NCI-H82 (cell line): ENCODE data around the gene MDK.

ENCODE experiments used
- DNase-seq: peaks from one replicate; lab custom pipeline; 2025; lab: John Stamatoyannopoulos, UW

MDK gene

DNA sequence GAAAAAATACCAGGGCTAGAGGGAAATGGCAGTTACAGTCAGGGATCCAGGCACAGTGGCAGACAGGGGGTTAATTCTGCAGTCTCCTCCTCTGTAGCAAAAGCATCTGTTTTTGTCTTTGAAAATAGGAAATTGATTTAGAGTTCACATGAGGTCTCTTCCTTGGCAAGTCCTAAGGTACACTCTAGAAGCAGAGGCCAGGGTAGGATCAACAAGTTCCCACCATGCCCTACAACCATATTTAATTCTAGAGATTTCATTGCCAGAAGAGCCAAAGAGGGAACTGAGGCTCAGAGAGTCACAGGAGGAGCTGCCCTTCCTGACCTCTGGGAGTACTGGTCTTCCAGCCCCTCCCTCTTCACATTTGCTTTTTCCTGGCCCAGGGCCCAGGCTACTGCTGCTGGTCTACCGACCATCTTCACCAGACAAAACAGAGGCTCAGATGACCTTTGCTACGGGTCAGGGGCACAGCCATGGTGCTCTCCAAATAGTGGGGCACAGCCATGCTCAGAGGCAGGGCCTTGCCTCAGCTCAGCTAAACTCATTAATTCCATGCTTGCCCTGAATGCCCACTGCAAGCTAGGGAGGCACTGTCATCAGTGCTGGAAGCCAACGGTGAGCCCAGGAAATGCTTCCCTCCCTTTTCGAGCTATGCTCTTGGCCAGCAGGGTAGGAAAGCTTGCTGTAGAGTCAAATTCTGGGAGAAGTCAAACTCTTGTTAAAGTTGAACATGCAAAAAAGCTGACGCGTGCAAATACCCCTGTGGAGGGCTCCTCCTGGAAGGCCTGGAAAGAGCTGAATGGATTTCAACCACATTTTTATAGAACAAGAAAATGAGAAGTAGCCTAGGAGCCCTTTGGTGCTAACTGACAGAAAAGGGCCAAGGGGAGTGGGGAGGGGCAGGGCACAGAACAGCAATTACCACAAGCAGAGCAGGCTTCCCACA is 21.8 kb downstream of the MDK start:
- no peak for DNase-seq

DNA sequence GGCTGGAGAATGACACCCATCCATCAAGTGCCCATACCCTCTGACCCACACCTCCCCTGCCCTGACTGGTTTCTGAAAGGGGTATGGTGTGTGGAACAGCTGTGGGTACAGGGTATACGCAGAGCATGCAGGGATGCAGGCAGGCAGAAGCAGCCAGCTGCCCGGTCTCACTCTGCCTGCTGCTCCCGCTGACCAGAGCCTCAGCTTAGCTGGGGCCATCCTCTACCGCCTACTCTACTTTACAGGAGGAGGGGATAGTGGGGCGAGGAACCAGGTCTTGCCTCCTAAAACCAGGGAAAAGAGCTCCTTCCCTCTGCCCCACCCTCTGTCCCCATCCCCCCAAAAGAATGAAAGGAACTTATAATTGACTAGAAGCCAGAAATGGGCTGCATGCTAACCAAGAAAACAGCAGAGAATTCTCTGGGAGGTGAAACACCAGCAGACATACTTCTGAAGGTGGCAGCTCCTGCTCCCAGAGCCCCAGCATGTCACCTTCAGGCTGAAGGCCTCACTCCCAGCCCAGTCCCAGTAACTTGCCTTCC is 23.1 kb downstream of the MDK start:
- no peak for DNase-seq

DNA sequence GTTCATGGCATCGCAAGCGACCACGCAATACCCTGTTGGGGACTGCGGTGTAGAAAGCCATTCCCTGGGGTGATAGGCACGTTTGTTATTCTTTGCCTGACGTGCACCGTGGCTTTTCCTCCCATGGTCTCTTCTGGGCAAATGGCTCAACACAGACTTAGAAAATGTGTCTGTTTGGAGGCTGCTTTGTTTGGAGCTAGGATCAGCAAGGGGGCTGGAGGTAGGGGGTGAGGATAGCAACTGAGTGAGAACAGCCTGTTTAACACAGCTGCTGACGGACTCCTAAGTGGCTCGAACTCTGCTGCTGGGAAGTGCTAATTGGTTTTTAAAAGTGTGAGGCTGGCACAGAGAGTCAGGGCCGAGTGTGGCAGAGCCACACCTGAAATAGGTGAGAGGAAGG is 26.2 kb downstream of the MDK start:
- no peak for DNase-seq

DNA sequence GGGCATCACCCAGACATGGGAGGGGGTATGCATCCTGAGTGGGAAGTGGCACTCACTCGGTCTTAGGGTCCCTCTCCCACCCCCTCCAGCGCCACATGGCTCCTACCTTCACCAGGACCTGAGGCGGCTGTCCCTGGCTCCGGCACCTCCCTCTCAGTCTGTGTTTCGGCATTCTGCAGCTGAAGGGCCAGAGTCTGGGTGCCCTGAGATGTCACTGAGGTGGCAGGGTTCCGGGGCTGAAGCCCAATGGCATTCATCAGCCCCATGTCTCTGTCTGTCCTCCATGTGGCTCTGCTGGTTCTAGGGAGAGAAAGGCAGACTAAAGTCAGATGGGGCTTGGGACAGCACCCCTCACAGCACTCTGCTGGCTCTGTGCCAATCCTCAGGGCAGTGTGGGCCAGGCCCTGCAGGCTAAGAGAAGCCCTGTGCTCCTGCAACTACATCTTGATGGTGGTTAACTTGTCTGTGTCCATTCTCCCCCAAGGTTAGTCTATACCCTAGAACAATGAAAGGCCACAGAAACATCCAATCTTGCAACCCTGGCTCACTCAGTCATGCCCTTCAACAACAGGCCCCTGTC is 27.0 kb downstream of the MDK start:
- no peak for DNase-seq

DNA sequence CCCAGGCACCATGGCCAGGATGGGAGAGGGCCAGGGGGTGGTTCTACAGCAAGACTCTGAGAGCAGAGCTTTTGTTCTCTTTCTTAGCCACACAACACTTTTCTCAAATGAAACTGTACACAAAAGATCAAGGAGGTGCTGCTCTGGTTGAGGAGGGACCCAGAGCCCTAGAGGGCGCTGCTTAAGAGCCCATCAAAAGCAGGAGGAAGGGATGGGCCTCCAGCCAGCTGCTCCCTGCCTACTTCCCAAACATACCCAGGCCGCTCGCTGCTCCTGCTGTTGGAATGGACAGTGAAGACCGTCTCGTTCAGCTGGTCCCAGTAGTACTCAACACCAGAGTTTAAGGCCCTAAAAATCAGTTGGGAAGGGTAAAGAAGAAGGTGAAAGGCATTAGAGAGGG is 28.6 kb downstream of the MDK start:
- DNase-seq, result peak; percentile 76

DNA sequence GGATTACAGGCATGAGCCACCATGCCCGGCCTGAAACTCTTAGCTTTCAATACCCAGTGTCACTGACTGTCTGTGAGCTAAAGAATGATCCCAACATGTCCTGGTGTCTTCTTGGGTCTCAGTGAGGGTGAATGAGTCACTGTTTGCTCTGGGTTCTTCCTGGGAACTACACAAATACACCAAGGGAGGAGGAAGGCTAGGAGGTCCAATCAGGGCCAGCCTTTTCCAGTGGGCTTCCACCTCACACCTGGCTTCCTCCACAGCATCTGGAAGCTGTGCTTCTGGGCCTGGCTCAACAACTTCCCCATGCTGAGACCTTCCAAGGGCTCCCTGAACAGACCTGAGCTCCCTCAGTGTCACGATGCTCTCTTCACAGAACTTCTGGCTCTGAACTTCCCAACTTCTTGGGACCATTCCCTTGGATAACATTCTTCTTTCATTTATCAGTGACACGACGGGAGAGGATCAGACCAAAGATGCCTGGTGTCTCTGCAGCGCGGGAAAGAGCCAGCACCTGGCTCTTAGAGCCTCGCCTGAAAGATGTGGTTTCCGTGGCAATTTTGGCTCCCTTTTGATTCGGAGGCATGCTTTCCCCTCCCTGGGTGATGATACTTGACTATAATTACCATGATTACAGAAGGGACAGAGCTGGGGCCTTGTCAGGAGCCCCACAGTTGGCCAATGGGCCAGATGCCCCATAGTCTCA is 32.4 kb downstream of the MDK start:
- no peak for DNase-seq

DNA sequence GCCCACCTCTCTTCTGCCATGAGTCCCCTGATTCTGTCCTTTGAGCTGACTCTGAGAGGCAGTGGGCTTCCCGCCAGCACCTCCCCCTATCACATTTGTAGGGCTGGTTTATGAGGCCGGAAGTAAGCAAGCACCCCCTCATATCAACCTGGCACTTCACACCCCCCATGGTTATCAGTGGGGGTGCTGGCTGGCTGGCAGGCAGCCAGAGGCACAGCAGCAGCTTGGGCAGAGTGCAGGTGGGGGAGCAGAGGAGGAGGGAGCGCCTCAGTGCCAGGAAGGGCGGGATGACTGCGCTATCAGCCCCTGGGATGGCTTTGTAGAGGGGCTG is 33.0 kb downstream of the MDK start:
- DNase-seq, result no peak

DNA sequence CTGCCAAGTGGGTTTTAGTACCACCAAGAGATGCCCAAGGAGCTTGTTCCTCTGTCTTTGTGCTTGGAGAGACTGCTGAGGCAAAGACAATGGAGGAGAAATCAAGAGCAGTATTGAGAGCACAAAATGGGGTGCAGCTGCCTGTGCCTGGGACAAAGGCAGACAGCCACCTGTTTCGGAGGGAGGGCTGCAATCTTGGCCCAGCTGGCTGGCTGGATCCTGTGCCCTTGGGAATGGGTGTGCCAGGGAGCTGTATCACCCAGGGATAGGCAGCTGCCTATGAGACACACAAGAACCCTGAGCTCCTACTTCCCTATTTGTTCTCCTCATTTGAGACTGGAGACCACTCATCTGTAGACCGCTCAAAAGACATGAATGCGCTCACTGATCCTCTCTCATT is 33.4 kb downstream of the MDK start:
- no peak for DNase-seq

DNA sequence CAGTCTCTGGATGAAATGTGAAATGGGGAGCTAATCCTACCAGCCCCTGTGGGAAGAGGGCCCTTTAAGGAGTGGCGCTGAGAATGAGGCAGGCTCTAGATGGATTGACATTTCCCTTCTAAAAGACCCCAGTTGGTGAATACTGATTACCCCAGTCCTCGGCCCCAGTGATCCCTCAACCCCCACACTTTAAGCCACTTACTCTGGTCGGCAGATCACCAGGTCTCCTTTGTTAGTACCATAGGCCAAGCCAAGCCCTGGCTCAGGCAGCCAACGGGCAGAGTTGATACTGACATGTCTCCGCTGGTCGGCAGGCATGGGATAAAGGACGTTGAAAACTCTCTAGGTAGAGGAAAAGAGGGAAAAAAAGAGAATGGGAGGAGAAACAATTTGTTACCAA is 36.2 kb downstream of the MDK start:
- peak; percentile 83 for DNase-seq

DNA sequence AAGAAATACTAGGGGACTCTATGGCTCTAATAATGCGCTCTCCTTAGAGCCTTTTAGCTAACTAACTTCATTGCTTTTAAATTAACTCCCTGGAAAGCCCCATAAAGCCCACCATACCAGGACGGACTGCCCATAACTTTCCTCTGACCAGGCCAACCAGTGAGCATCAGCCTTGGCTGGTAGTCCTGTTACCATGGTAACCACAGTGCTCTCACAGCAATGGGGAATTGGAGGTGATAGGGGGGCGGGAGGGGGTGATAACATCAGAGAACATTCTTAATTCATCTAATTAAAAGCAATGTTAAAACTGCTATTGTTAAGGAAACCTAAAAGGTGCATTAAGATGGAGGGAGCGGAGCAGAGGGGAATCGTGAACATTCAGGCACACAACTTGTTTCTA is 37.3 kb downstream of the MDK start:
- no peak for DNase-seq

DNA sequence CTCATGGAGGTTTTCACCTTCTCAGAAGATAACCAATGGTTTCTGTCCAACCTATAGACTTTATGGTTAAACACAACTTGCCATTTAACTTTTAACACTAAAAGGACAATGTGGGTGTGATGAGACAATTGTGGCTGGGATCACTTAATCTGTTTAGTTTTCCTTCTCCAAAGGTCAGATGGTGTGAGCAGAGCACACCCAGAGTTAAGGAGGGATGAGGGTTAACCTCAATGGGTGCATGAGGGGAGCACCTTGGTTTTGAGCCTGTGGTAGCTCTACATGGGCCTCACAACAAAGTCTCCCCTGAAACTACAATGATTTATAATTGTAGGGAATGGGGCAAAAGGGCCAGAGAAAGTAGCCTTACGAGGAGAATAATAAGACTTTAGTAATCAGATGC is 39.0 kb downstream of the MDK start:
- DNase-seq, result no peak

DNA sequence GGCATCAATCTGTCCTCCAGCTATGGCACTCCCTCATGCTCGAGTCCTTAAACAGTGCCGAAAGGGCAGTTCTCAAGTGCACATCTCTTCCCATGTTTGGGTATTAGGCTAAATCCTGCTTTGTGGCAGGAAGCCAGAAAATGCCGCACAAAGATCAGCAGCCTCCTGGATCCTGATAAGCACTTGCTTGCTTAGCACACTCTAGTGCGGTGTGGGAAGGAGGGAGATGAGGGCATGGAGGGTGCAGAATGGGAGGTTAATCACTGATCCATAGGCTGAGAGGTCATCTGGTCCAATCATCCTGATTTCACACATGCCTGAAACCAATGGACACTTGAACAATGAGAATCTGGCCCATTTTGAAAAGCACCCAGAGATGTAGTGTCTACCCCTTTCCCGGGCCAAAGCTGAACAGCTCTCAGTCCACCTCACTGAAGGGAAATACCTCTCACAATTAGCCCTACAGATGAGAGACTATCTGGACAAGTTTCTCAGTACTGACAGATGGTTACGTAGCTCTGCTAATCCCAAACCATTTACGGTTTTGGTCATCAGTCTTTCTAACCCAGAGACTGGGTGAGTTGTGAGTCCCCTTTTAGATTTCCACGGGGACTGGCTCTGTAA is 39.9 kb downstream of the MDK start:
- DNase-seq, result peak; percentile 95

DNA sequence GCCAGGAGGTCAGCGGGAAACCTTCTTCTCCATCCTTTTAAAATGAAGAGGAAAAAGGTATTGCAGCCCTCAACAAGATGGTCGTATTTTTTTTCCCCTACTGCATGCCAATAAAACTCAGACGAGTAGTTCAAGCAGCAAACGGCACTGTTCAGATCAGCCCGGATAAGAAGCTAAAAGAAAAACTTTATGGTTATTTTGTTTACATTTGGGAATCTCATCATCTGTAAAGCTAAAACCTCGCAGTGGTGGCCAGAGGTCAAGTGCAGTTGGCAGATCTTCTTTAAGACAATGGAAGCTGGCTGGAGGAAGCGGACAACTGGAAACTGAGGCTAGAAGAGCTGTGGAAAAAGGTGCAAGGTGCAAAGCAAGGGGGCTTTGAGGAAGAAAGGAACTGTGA is 41.1 kb downstream of the MDK start:
- DNase-seq, result no peak

DNA sequence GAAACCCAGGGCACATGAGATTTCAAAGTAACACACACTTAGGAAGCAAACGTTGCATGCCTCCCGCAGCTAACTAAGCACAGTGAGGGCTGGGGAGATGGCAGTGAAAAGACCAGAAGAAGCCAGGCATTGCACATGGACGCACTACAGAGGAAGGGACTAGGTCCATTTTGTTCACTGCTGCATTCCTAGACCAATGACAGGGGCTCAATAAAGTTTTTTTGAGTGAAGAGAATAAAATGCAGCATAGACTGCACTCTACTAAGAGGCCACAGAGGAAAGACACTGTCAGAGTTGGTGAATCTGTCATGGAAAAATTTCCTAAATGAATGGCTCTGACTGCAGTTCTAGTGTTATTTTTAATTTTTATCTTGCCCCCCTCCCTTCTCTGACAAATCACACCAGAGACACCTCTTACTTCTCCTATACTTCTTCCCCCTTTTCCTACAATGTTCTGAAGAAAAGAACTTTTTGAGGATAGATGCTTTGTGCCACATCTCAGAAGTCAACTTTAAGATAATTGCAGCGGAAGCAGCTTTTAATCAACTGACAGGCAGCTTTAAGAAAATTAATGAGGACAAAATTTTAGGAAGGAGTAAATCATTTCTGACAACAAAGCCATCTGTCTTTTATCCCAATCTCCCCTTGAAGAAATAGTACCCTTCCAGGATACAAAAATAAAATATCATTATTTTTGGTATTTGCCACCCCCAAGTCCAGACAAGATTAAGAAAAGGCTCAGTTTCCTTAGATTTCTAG is 44.9 kb downstream of the MDK start:
- no peak for DNase-seq

DNA sequence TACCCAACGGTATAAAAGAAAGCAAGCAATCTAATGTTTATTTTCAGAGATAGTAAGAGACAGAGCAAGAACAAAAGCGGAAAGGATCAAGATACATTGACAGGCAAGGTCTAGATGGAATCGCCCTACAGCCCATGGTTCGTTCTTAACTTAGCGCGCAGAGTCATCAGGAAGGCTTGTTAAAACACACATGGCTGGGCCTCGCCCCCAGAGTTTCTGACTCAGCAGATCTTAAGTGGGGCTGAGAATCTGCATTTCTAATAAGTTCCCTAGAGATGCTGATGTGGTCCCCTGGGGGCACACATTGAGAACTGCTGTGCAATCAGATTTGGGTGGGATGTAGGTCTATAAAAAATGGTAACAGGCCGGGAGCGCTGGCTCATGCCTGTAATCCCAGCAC is 45.9 kb downstream of the MDK start:
- peak; percentile 34 for DNase-seq

DNA sequence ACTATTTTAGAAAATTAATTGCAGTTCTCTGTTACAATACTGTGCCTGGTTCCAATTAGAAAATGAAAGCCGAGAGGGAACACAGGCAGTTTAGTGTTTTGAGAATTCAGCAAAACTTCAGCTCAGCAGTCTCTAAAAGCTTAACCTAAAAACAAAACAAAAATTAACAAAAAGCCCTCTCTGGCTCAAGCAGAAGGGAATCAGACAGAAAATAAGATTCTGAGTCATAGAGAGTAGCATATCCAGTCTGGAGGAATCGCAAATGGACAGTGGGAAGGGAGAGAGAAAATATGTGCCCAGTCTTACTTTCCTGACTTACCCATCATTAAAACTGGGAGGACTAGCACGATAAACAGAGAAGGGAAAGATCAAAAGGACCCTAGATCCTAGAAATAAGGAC is 48.2 kb downstream of the MDK start:
- DNase-seq, result no peak

DNA sequence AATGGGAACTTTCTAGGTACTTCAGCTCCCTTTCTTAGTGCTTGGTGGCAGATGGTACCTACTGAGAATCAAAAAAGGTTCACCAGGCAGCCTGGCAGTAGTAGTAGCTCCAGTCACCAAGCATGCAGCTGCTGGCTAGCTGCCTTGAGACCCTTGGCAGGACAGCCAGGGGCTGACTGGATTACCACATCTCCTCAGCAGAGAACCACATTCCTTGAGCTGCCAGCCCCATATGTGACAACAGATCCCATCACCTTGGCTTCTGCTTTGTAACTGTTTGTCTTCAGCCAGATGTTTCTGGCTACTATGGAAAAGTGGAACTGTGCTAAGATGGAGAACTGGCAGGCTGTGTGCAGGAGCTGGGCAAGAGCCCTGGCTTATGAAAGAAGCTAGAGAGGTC is 49.7 kb downstream of the MDK start:
- DNase-seq, result no peak
